ENCODE results near the gene PLCB3. TPM values are rescaled to one million over a fixed set of nuclear protein-coding genes. Genes with fewer than 3 reads are reported as not detected.

The PLCB3 gene
- total RNA-seq, 1 donor from 2014 or later = 48.7 TPM

GRCh38 chr11:64262271-64263002 is 11.1 kb downstream of the PLCB3 start:
- Histone ChIP-seq H4K20me1 (ENCODE audit: insufficient read depth, low read length) (peaks cover 34% of the 10 kb centered on the region), H3K79me2 (ENCODE audit: insufficient read depth, low read length) (no peaks in the 10 kb centered on the region), H3K27me3 (ENCODE audit: insufficient read depth, low read length) (no peaks in the 10 kb centered on the region), H3K27ac (ENCODE audit: low read depth, low read length) (peak overlapping the region; percentile 34), H2AFZ (ENCODE audit: low read depth, low read length) (no peak overlapping the region), H3K4me2 (ENCODE audit: low read length) (peak overlapping the region; percentile 36), H3K36me3 (ENCODE audit: insufficient read depth, low read length) (peaks cover 21% of the 10 kb centered on the region), H3K9ac (ENCODE audit: low read length) (peak overlapping the region; percentile 47), H3K4me1 (ENCODE audit: insufficient read depth, low read length) (peaks cover 19% of the 10 kb centered on the region), H3K9me3 (ENCODE audit: insufficient read depth, low read depth, low read length) (no peaks in the 10 kb centered on the region), H3K4me3 (ENCODE audit: insufficient read depth, low read depth, low read length) (no peak overlapping the region)
- Mint-ChIP-seq H3K9me3 (ENCODE audit: unreplicated experiment) (peaks cover 2% of the 10 kb centered on the region), H3K36me3 (ENCODE audit: low read depth, unreplicated experiment) (peaks cover 28% of the 10 kb centered on the region), H3K4me3 (ENCODE audit: unreplicated experiment) (no peak overlapping the region), H3K4me1 (ENCODE audit: low read depth, unreplicated experiment) (peaks cover 11% of the 10 kb centered on the region), H3K27me3 (ENCODE audit: low read depth, unreplicated experiment) (no peaks in the 10 kb centered on the region), H3K27ac (ENCODE audit: unreplicated experiment) (peak overlapping the region; percentile 91)
- TF ChIP-seq EZH2 (IDR thresholded peaks at IDR 0.05; ENCODE audit: insufficient read depth, low read length) = no peak
- TF ChIP-seq CTCF (IDR thresholded peaks at IDR 0.05; ENCODE audit: insufficient read depth, low read depth, low read length) = no peak
- FAIRE-seq = no peak
- no peak for DNase-seq (ENCODE audit: low read depth)

GRCh38 chr11:64263021-64263946 is 12.0 kb downstream of the PLCB3 start:
- Mint-ChIP-seq H3K27ac (ENCODE audit: unreplicated experiment) (peak overlapping the region; percentile 91), H3K9me3 (ENCODE audit: unreplicated experiment) (peaks cover 2% of the 10 kb centered on the region), H3K27me3 (ENCODE audit: low read depth, unreplicated experiment) (no peaks in the 10 kb centered on the region), H3K4me1 (ENCODE audit: low read depth, unreplicated experiment) (peaks cover 14% of the 10 kb centered on the region), H3K4me3 (ENCODE audit: unreplicated experiment) (peak overlapping the region; percentile 9), H3K36me3 (ENCODE audit: low read depth, unreplicated experiment) (peaks cover 24% of the 10 kb centered on the region)
- Histone ChIP-seq H3K9ac (ENCODE audit: low read length) (peak overlapping the region; percentile 47), H3K9me3 (ENCODE audit: insufficient read depth, low read depth, low read length) (no peaks in the 10 kb centered on the region), H3K27ac (ENCODE audit: low read depth, low read length) (peak overlapping the region; percentile 34), H3K27me3 (ENCODE audit: insufficient read depth, low read length) (no peaks in the 10 kb centered on the region), H3K36me3 (ENCODE audit: insufficient read depth, low read length) (peaks cover 20% of the 10 kb centered on the region), H3K79me2 (ENCODE audit: insufficient read depth, low read length) (no peaks in the 10 kb centered on the region), H3K4me2 (ENCODE audit: low read length) (peak overlapping the region; percentile 36), H4K20me1 (ENCODE audit: insufficient read depth, low read length) (peaks cover 34% of the 10 kb centered on the region), H3K4me3 (ENCODE audit: insufficient read depth, low read depth, low read length) (no peak overlapping the region), H3K4me1 (ENCODE audit: insufficient read depth, low read length) (peaks cover 21% of the 10 kb centered on the region), H2AFZ (ENCODE audit: low read depth, low read length) (no peak overlapping the region)
- DNase-seq (ENCODE audit: low read depth) (peak; percentile 61), FAIRE-seq (no peak)
- TF ChIP-seq EZH2 (IDR thresholded peaks at IDR 0.05; ENCODE audit: insufficient read depth, low read length) (no peak), CTCF (IDR thresholded peaks at IDR 0.05; ENCODE audit: insufficient read depth, low read depth, low read length) (no peak)

Measured in astrocyte (in vitro differentiated cells and primary cell).